Fibroblast of lung (primary cell): Measurements from ENCODE around the gene PDE3B. TPM values are rescaled to one million over a fixed set of nuclear protein-coding genes. Genes with fewer than 3 reads are reported as not detected.
"Not testable (repeated sequence)": the region's sequence is repeated elsewhere in the genome, so short reads cannot be mapped to it uniquely, and the experiment has no call there.

Source experiments
- DNase-seq, 2 donors: peaks; one replicate each; pipeline versions ENCODE4 v3.0.0 to v3.0.0-alpha.2; 2010; ENCODE audit warnings: low read depth in 2 of 2
- H2AFZ ChIP-seq: 2 replicates; pipeline ENCODE4 v1.5.1; 2012; ENCODE audit warnings: low read length, control low read depth, inconsistent platforms
- H3K27ac ChIP-seq: 2 replicates; pipeline ENCODE4 v1.5.1; 2011; ENCODE audit warnings: low read length, control low read depth; ENCODE audit not compliant: insufficient read depth
- H3K27me3 ChIP-seq: 2 replicates; pipeline ENCODE4 v1.5.1; 2011; ENCODE audit warnings: mild to moderate bottlenecking, low read length; ENCODE audit not compliant: control insufficient read depth, insufficient read depth
- H3K36me3 ChIP-seq: 2 replicates; pipeline ENCODE4 v1.5.1; 2011; ENCODE audit warnings: low read length; ENCODE audit not compliant: control insufficient read depth, insufficient read depth
- H3K4me1 ChIP-seq: 2 replicates; pipeline ENCODE4 v1.5.1; 2011; ENCODE audit warnings: low read length; ENCODE audit not compliant: control insufficient read depth, insufficient read depth; ENCODE audit errors: extremely low read depth
- H3K4me2 ChIP-seq: 2 replicates; pipeline ENCODE4 v1.5.1; 2011; ENCODE audit warnings: low read length, control low read depth; ENCODE audit not compliant: insufficient read depth; ENCODE audit errors: extremely low read depth
- H3K4me3 ChIP-seq, 4 experiments: fragments of 200-600 bp in 1 of 4; sonication (generic) in 1 of 4; replicated peaks in 1 of 4; 2 replicates each; pipeline ENCODE4 v1.5.1; 2011 to 2016; ENCODE audit warnings: low read length in 4 of 4, low read depth in 3 of 4, mild to moderate bottlenecking in 3 of 4, control low read depth in 2 of 4, inconsistent platforms in 1 of 4, mixed read lengths in 1 of 4; ENCODE audit not compliant: insufficient read depth in 1 of 4; ENCODE audit errors: control extremely low read depth in 1 of 4
- H3K79me2 ChIP-seq: 2 replicates; pipeline ENCODE4 v1.5.1; 2012; ENCODE audit warnings: mild to moderate bottlenecking, low read length, inconsistent platforms; ENCODE audit not compliant: control insufficient read depth, insufficient read depth
- H3K9ac ChIP-seq: 2 replicates; pipeline ENCODE4 v1.5.1; 2011; ENCODE audit warnings: mild to moderate bottlenecking, low read length, control low read depth; ENCODE audit not compliant: insufficient read depth
- H3K9me3 ChIP-seq: 2 replicates; pipeline ENCODE4 v1.5.1; 2012; ENCODE audit warnings: low read depth, low read length; ENCODE audit not compliant: control insufficient read depth, insufficient read depth
- H4K20me1 ChIP-seq: 2 replicates; pipeline ENCODE4 v1.5.1; 2011; ENCODE audit warnings: low read length; ENCODE audit not compliant: control insufficient read depth, insufficient read depth; ENCODE audit errors: extremely low read depth
- EZH2 ChIP-seq: IDR thresholded peaks from 2 replicates; pipeline ENCODE4 v1.5.1; 2012; ENCODE audit warnings: low read length, control low read depth, mild to moderate bottlenecking; ENCODE audit errors: missing control alignments
- polyA plus RNA-seq, 2 donors: library from polyadenylated mRNA; depleted of rRNA in 1 of 2; stranded (reverse) in 1 of 2; unstranded in 1 of 2; fragments of >200 nt; gene quantifications; 2 replicates each; pipeline ENCODE4 v1.2.1, GENCODE V29; 2011 to 2012; ENCODE audit warnings: missing spikeins in 1 of 2
- total RNA-seq: library from RNA; depleted of rRNA; stranded (reverse); fragments of >200 nt; gene quantifications from 2 replicates; pipeline ENCODE4 v1.2.1, GENCODE V29; 2014
- TF ChIP-seq, protein P1 (sequence below), 2 donors: IDR thresholded peaks in 1 of 2; conservative IDR thresholded peaks in 1 of 2; 1 replicate in 1 of 2; 2 replicates in 1 of 2; pipeline ENCODE4 v1.5.1; 2011 to 2012; ENCODE audit warnings: low read length in 2 of 2, control low read depth in 1 of 2, inconsistent platforms in 1 of 2, low read depth in 1 of 2, mild to moderate bottlenecking in 1 of 2

Gene PDE3B
- total and polyA plus RNA-seq, 2 donors (not counting 1 experiment from before 2014, with no cell fraction given): 0.43 to 11.2 TPM

DNA sequence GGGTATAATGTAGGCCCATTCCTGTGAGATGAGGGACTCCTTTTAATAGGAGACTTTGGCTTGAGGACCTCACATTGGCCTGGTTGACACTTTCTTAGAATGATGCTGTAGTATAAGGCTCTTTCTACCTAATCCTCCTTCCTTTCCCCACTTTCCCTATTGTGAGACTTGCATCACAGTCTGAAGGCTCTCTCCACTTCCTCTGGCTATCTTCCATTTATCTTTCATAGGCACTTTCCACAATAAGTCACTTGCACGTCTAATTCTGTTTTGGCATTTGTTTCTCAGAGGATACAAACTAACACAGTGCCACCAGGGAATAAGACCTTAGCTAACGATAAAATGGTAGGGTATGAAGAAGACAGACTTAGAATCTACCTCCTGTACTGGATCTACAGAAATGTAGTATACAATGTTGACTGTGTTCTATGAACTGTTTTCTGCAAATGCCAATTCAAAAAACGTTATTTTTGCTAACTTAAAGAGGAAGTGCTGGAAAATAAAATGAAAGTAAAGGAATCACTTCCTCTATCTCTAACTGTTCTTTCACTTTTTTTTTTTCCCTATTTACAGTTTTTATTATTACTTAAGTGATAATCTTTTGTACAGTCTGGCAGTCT is 17.9 kb upstream of the PDE3B start:
- Histone ChIP-seq H4K20me1 (no peaks in the 10 kb centered on the region), H3K9ac (no peak overlapping the region), H3K79me2 (no peaks in the 10 kb centered on the region), H3K27ac (no peak overlapping the region), H3K9me3 (no peaks in the 10 kb centered on the region), H3K4me2 (no peak overlapping the region), H3K27me3 (no peaks in the 10 kb centered on the region), H3K4me3 (no peak overlapping the region), H3K4me1 (no peaks in the 10 kb centered on the region), H2AFZ (no peak overlapping the region), H3K36me3 (no peaks in the 10 kb centered on the region)
- no peak for DNase-seq
- TF ChIP-seq, protein P1, sequence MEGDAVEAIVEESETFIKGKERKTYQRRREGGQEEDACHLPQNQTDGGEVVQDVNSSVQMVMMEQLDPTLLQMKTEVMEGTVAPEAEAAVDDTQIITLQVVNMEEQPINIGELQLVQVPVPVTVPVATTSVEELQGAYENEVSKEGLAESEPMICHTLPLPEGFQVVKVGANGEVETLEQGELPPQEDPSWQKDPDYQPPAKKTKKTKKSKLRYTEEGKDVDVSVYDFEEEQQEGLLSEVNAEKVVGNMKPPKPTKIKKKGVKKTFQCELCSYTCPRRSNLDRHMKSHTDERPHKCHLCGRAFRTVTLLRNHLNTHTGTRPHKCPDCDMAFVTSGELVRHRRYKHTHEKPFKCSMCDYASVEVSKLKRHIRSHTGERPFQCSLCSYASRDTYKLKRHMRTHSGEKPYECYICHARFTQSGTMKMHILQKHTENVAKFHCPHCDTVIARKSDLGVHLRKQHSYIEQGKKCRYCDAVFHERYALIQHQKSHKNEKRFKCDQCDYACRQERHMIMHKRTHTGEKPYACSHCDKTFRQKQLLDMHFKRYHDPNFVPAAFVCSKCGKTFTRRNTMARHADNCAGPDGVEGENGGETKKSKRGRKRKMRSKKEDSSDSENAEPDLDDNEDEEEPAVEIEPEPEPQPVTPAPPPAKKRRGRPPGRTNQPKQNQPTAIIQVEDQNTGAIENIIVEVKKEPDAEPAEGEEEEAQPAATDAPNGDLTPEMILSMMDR (conservative IDR thresholded peaks at IDR 0.05 in 1 of 2, IDR thresholded peaks at IDR 0.05 in 1 of 2; ENCODE audit: low read depth in 1 of 2, low read length in 2 of 2): no peak
- no peak for TF ChIP-seq EZH2

DNA sequence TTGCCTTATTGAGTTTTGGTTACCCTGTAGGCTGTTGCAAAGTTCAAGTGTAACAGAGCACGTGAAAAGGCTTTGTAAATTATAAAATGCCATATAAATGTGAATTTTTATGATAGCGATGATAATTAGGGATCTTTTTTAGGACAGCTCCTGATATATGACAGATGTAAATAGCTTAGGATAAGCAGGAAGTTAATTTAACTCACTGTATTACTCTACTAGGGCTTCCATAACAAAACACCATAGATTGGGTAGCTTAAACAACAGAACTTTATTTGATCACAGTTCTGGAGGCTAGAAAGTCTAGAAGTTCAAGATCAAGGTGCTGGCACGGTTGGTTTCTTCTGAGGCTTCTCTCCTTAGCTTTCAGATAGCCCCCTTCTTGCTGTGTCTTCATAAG is 17.0 kb upstream of the PDE3B start:
- Histone ChIP-seq H3K79me2 (no peaks in the 10 kb centered on the region), H3K4me3 (no peak overlapping the region), H3K4me2 (no peak overlapping the region), H3K27me3 (no peaks in the 10 kb centered on the region), H3K4me1 (no peaks in the 10 kb centered on the region), H3K9ac (no peak overlapping the region), H3K27ac (no peak overlapping the region), H3K36me3 (no peaks in the 10 kb centered on the region), H3K9me3 (no peaks in the 10 kb centered on the region), H4K20me1 (no peaks in the 10 kb centered on the region), H2AFZ (no peak overlapping the region)
- no peak for DNase-seq
- TF ChIP-seq EZH2: no peak
- TF ChIP-seq, protein P1 (conservative IDR thresholded peaks at IDR 0.05 in 1 of 2, IDR thresholded peaks at IDR 0.05 in 1 of 2; ENCODE audit: low read depth in 1 of 2, low read length in 2 of 2): no peak

DNA sequence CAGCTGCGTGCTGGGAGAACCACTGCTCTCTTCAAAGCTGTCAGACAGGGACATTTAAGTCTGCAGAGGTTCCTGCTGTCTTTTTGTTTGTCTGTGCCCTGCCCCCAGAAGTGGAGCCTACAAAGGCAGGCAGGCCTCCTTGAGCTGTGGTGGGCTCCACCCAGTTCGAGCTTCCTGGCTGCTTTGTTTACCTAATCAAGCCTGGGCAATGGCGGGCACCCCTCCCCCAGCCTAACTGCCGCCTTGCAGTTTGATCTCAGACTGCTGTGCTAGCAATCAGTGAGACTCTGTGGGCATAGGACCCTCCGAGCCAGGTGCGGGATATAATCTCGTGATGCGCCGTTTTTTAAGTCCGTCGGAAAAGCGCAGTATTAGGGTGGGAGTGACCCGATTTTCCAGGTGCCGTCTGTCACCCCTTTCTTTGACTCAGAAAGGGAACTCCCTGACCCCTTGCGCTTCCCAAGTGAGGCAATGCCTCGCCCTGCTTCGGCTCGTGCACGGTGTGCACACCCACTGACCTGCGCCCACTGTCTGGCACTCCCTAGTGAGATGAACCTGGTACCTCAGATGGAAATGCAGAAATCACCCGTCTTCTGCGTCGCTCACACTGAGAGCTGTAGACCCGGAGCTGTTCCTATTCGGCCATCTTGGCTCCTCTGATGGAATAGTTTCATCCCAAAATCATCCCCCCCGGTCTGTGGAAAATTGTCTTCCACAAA is 9.9 kb upstream of the PDE3B start:
- not testable (repeated sequence) for H3K79me2 ChIP-seq, H4K20me1 ChIP-seq, H3K36me3 ChIP-seq, H3K9me3 ChIP-seq, H3K4me3 ChIP-seq, H3K4me1 ChIP-seq, DNase-seq, H2AFZ ChIP-seq, H3K4me2 ChIP-seq, H3K9ac ChIP-seq, H3K27me3 ChIP-seq, H3K27ac ChIP-seq
